ENCODE measurements around the gene ATG101. TPM values are rescaled to one million over a fixed set of nuclear protein-coding genes. Genes with fewer than 3 reads are reported as not detected.

ATG101 gene
- polyA plus RNA-seq, 1 experiment, result 97.3 TPM

GRCh38 chr12:52084491-52085231 is 14.9 kb downstream of the ATG101 start:
- POLR2A ChIA-PET, result interaction anchor here (0.7 kb wide), 1 partner anchor 1587 kb away, joined by 4 read pairs; no protein-coding TSS in a partner anchor

GRCh38 chr12:52085682-52086180 is 16.0 kb downstream of the ATG101 start:
- H3K4me3 ChIP-seq (ENCODE audit: low read depth, low read length), result no peak overlapping the region
- ChIA-PET CTCF (interaction anchor here (0.8 to 31.7 kb wide), 3 partner anchors 22 to 81 kb away, joined by 3 to 624 read pairs (median 4); no protein-coding TSS in a partner anchor), POLR2A (no interaction called here)
- peaks cover 16% of the 10 kb centered on the region for H3K27me3 ChIP-seq (ENCODE audit: control insufficient read depth, insufficient read depth, low read length)
- TF ChIP-seq, protein P1, sequence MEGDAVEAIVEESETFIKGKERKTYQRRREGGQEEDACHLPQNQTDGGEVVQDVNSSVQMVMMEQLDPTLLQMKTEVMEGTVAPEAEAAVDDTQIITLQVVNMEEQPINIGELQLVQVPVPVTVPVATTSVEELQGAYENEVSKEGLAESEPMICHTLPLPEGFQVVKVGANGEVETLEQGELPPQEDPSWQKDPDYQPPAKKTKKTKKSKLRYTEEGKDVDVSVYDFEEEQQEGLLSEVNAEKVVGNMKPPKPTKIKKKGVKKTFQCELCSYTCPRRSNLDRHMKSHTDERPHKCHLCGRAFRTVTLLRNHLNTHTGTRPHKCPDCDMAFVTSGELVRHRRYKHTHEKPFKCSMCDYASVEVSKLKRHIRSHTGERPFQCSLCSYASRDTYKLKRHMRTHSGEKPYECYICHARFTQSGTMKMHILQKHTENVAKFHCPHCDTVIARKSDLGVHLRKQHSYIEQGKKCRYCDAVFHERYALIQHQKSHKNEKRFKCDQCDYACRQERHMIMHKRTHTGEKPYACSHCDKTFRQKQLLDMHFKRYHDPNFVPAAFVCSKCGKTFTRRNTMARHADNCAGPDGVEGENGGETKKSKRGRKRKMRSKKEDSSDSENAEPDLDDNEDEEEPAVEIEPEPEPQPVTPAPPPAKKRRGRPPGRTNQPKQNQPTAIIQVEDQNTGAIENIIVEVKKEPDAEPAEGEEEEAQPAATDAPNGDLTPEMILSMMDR (IDR thresholded peaks at IDR 0.05; ENCODE audit: low read depth, low read length), result no peak
- no peak overlapping the region for H3K27ac ChIP-seq (ENCODE audit: low read depth, low read length)
- no peak for DNase-seq (ENCODE audit: low read depth, low spot score)
- no peaks in the 10 kb centered on the region; the same call in 1 of the 2 replicates for H3K9me3 ChIP-seq (ENCODE audit: control insufficient read depth, insufficient read depth, low read length)

More at GRCh38 chr12:52084491-52085231, 14.9 kb downstream of the ATG101 start:
- no peak overlapping the region for H3K27ac ChIP-seq (ENCODE audit: low read depth, low read length)
- no peak overlapping the region for H3K4me3 ChIP-seq (ENCODE audit: low read depth, low read length)
- CTCF ChIA-PET, result interaction anchor here (0.6 to 31.7 kb wide), 11 partner anchors 21 to 795 kb away, joined by 3 to 624 read pairs (median 4); partner anchors contain the start of gene NR4A1
- H3K27me3 ChIP-seq (ENCODE audit: control insufficient read depth, insufficient read depth, low read length), result peaks cover 8% of the 10 kb centered on the region
- no peaks in the 10 kb centered on the region; the same call in 1 of the 2 replicates for H3K9me3 ChIP-seq (ENCODE audit: control insufficient read depth, insufficient read depth, low read length)
- TF ChIP-seq, protein P1 (IDR thresholded peaks at IDR 0.05; ENCODE audit: low read depth, low read length), result no peak
- DNase-seq (ENCODE audit: low read depth, low spot score), result no peak

DNA sequence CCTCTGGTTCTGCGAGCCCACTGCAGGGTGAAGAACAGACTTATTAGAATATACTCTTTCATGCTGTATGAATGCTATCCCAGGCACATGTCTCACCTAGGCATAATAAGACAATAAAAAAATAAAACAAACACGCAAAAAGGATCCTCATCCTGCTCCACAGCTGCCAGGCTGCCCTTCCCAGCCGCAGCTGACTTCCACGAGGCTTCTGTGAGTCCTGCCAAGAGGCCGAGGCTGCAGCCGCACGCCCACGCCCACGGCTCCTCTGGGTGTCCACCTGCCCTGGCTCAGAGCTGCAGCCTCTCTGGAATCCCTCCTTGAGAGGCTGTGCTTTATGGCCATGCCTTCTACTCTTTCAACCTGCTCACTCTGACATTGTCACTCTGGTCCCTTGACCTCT is 16.6 kb downstream of the ATG101 start:
- ChIA-PET POLR2A (interaction anchor here (0.6 kb wide), 1 partner anchor 35 kb away, joined by 5 read pairs; no protein-coding TSS in a partner anchor), CTCF (interaction anchor here (0.8 to 31.7 kb wide), 2 partner anchors 60 to 82 kb away, joined by 3 to 624 read pairs; no protein-coding TSS in a partner anchor)
- Histone ChIP-seq H3K4me3 (ENCODE audit: low read depth, low read length) (no peak overlapping the region), H3K27ac (ENCODE audit: low read depth, low read length) (no peak overlapping the region), H3K27me3 (ENCODE audit: control insufficient read depth, insufficient read depth, low read length) (peaks cover 22% of the 10 kb centered on the region), H3K9me3 (ENCODE audit: control insufficient read depth, insufficient read depth, low read length) (no peaks in the 10 kb centered on the region; the same call in 1 of the 2 replicates)
- TF ChIP-seq, protein P1 (IDR thresholded peaks at IDR 0.05; ENCODE audit: low read depth, low read length), result no peak
- no peak for DNase-seq (ENCODE audit: low read depth, low spot score)

- H3K4me3 ChIP-seq (ENCODE audit: low read depth, low read length), result no peak overlapping the region
- H3K27me3 ChIP-seq (ENCODE audit: control insufficient read depth, insufficient read depth, low read length), result peaks cover 28% of the 10 kb centered on the region
- TF ChIP-seq, protein P1 (IDR thresholded peaks at IDR 0.05; ENCODE audit: low read depth, low read length), result no peak
- ChIA-PET CTCF (interaction anchor here (31.7 kb wide), 1 partner anchor 60 kb away, joined by 624 read pairs; no protein-coding TSS in a partner anchor), POLR2A (interaction anchor here (0.6 kb wide), 1 partner anchor 35 kb away, joined by 5 read pairs; no protein-coding TSS in a partner anchor)
- H3K9me3 ChIP-seq (ENCODE audit: control insufficient read depth, insufficient read depth, low read length), result no peaks in the 10 kb centered on the region
- DNase-seq (ENCODE audit: low read depth, low spot score), result no peak
- H3K27ac ChIP-seq (ENCODE audit: low read depth, low read length), result no peak overlapping the region
Observed at GRCh38 chr12:52086944-52087835, 17.4 kb downstream of the ATG101 start.
